K562 (cell line): ENCODE results near the gene MRPL27. TPM values are rescaled to one million over a fixed set of nuclear protein-coding genes. Genes with fewer than 3 reads are reported as not detected.
A peak's percentile ranks its signal among the peaks of the same experiment; 100 is the strongest.

Source experiments
- AFF1 ChIP-seq, 2 experiments: fragments of 450-650 bp; IDR thresholded peaks; 2 replicates each; pipeline ENCODE4 v1.6.1; 2018; ENCODE audit warnings: mild to moderate bottlenecking in 2 of 2, low read depth in 1 of 2; ENCODE audit not compliant: partially characterized antibody in 2 of 2
- BDP1 ChIP-seq: IDR thresholded peaks from 3 replicates; pipeline ENCODE4 v1.6.1; 2011; ENCODE audit not compliant: insufficient read length, insufficient read depth
- CBX3 ChIP-seq, 2 experiments: IDR thresholded peaks; 1 replicate in 1 of 2; 2 replicates in 1 of 2; pipeline ENCODE4 v1.6.1; 2012; ENCODE audit warnings: inconsistent platforms in 2 of 2, low read length in 2 of 2, borderline replicate concordance in 1 of 2, control low read depth in 1 of 2
- ERF ChIP-seq: fragments of 450-650 bp; formaldehyde crosslinking; IDR thresholded peaks from 2 replicates; pipeline ENCODE4 v1.4.0; 2020; ENCODE audit warnings: mild to moderate bottlenecking, mixed read lengths
- KAT7 ChIP-seq: sonication (generic); formaldehyde crosslinking; IDR thresholded peaks from 2 replicates; pipeline ENCODE4 v1.8.0; 2022; ENCODE audit warnings: missing genetic modification reagents, mild to moderate bottlenecking, borderline replicate concordance
- MAZ ChIP-seq, 2 experiments: fragments of 450-650 bp in 1 of 2; sonication (generic) in 1 of 2; formaldehyde crosslinking; IDR thresholded peaks in 1 of 2; conservative IDR thresholded peaks in 1 of 2; 2 replicates each; pipeline versions ENCODE4 v1.4.0 to v1.5.0; 2020; ENCODE audit warnings: mild to moderate bottlenecking in 1 of 2, missing genetic modification reagents in 1 of 2
- NR4A1 ChIP-seq, 2 experiments: fragments of 250-450 bp in 1 of 2; fragments of 450-650 bp in 1 of 2; sonication (Bioruptor Pico) in 1 of 2; IDR thresholded peaks; 2 replicates each; pipeline versions ENCODE4 v1.4.0 to v1.6.1; 2016 to 2020; ENCODE audit warnings: mild to moderate bottlenecking in 2 of 2, missing compliant biosample characterization in 1 of 2, missing genetic modification characterization in 1 of 2, moderate library complexity in 1 of 2
- PATZ1 ChIP-seq: fragments of 250-450 bp; sonication (Bioruptor Pico); IDR thresholded peaks from 2 replicates; pipeline ENCODE4 v1.5.0; 2020; ENCODE audit warnings: mild to moderate bottlenecking, borderline replicate concordance
- RBM14 ChIP-seq: fragments of 200-400 bp; formaldehyde crosslinking; IDR thresholded peaks from 2 replicates; pipeline ENCODE4 v1.6.1; 2018; ENCODE audit warnings: low read depth, mild to moderate bottlenecking, low read length, moderate library complexity, borderline replicate concordance; ENCODE audit not compliant: insufficient read depth
- SNRNP70 ChIP-seq: fragments of 200-400 bp; formaldehyde crosslinking; optimal IDR thresholded peaks from 2 replicates; pipeline ENCODE3; 2017; ENCODE audit warnings: low read depth, low read length
- TRIM28 ChIP-seq: fragments of 450-650 bp; IDR thresholded peaks from 2 replicates; pipeline ENCODE4 v1.6.1; 2017
- USF2 ChIP-seq: sonication (generic); formaldehyde crosslinking; IDR thresholded peaks from 2 replicates; pipeline ENCODE4 v1.5.0; 2020; ENCODE audit warnings: missing genetic modification reagents
- ZBTB12 ChIP-seq: fragments of 250-450 bp; sonication (Bioruptor Pico); IDR thresholded peaks from 2 replicates; pipeline ENCODE4 v1.4.0; 2020
- ZNF143 ChIP-seq: sonication (generic); formaldehyde crosslinking; IDR thresholded peaks from 2 replicates; pipeline ENCODE4 v1.9.0; 2022; ENCODE audit warnings: mild to moderate bottlenecking, missing genetic modification reagents
- ZNF274 ChIP-seq: IDR thresholded peaks from 2 replicates; pipeline ENCODE4 v1.6.1; 2011; ENCODE audit warnings: low read depth, mild to moderate bottlenecking, low read length, moderate library complexity, borderline replicate concordance
- ZNF695 ChIP-seq: fragments of 450-650 bp; formaldehyde crosslinking; IDR thresholded peaks from 2 replicates; pipeline ENCODE4 v1.4.0; 2020; ENCODE audit warnings: mild to moderate bottlenecking, moderate library complexity
- ZNF764 ChIP-seq: fragments of 250-450 bp; sonication (Bioruptor Pico); IDR thresholded peaks from 2 replicates; pipeline ENCODE4 v1.4.0; 2020; ENCODE audit warnings: low read depth, mild to moderate bottlenecking, moderate library complexity
- ZNF830 ChIP-seq: fragments of 250-450 bp; sonication (Bioruptor Pico); IDR thresholded peaks from 2 replicates; pipeline ENCODE4 v1.5.0; 2021; ENCODE audit warnings: mild to moderate bottlenecking
- polyA plus RNA-seq, 8 experiments: library from polyadenylated mRNA; depleted of rRNA in 4 of 8; stranded (reverse) in 5 of 8; unstranded in 3 of 8; fragments of >200 nt; fragmentation: Nextera tagmentation in 2 of 8; fragmentation: Illumina TruSeq in 1 of 8; extraction: Ambion mirVana in 2 of 8; extraction: Trizol in 1 of 8; gene quantifications; 2 replicates each; pipeline versions ENCODE4 v1.2.1 to v1.2.3, GENCODE V29; 2011 to 2014; ENCODE audit warnings: inconsistent platforms in 1 of 8, missing spikeins in 1 of 8
- total RNA-seq, 7 experiments: library from RNA; depleted of rRNA in 6 of 7; stranded (reverse); fragments of >200 nt in 6 of 7; fragmentation: Illumina TruSeq in 2 of 7; extraction: Trizol in 2 of 7; gene quantifications; 2 replicates each; pipeline versions ENCODE4 v1.2.1 to v1.2.3, GENCODE V29; 2011 to 2021; ENCODE audit warnings: low replicate concordance in 1 of 7

The MRPL27 gene
- total and polyA plus RNA-seq, 9 of the 15 experiments (the other 6 are each of a cell fraction or from before 2014, with no cell fraction given), result 96.3 to 401 (median 142) TPM

GRCh38 chr17:50397111-50397918 is 24.3 kb upstream of the MRPL27 start, which contains the start of gene LRRC59 (continued):
- TF ChIP-seq BDP1 (no peak), NR4A1 (CRISPR knock-in tag; IDR thresholded peaks at IDR 0.05) (no peak), NR4A1 (tag; IDR thresholded peaks at IDR 0.05) (no peak; the same call in 1 of the 2 replicates), ZNF274 (no peak), AFF1 (IDR thresholded peaks at IDR 0.05; ENCODE audit: low read depth in 1 of 2, partially characterized antibody in 2 of 2) (no peak), TRIM28 (no peak), USF2 (CRISPR knock-in tag) (peak; percentile 3; the same call in 1 of the 2 replicates), ZBTB12 (peak; percentile 87), KAT7 (CRISPR knock-in tag) (peak; percentile 78; the same call in 1 of the 2 replicates), MAZ (CRISPR knock-in tag; conservative IDR thresholded peaks at IDR 0.05 in 1 of 2, IDR thresholded peaks at IDR 0.05 in 1 of 2) (peak; percentile 93 to 98), ZNF764 (no peak), SNRNP70 (no peak), RBM14 (peak; percentile 43; the same call in 1 of the 2 replicates), ERF (peak; percentile 78; the same call in 1 of the 2 replicates), ZNF830 (CRISPR knock-in tag) (no peak), ZNF143 (CRISPR knock-in tag) (no peak), ZNF695 (CRISPR knock-in tag) (no peak), CBX3 (IDR thresholded peaks at IDR 0.05; ENCODE audit: borderline replicate concordance in 1 of 2, low read length in 2 of 2) (peak in 1 of 2 experiments; percentile 85; a peak in 2 of 3 replicates), PATZ1 (CRISPR knock-in tag) (no peak)
